K562 (cell line): ENCODE results near the gene RNU1-2. TPM values are rescaled to one million over a fixed set of nuclear protein-coding genes. Genes with fewer than 3 reads are reported as not detected.
A peak's percentile ranks its signal among the peaks of the same experiment; 100 is the strongest.

Source experiments
- E2F5 ChIP-seq: sonication (generic); formaldehyde crosslinking; IDR thresholded peaks from 2 replicates; pipeline ENCODE4 v1.8.0; 2022; ENCODE audit warnings: mild to moderate bottlenecking, missing genetic modification reagents
- ETV5 ChIP-seq: sonication (generic); formaldehyde crosslinking; IDR thresholded peaks from 2 replicates; pipeline ENCODE4 v1.4.0; 2020; ENCODE audit warnings: low read depth, mild to moderate bottlenecking, missing genetic modification reagents
- FOXK1 ChIP-seq: sonication (generic); formaldehyde crosslinking; IDR thresholded peaks from 2 replicates; pipeline ENCODE4 v1.8.0; 2022; ENCODE audit warnings: missing genetic modification reagents, mild to moderate bottlenecking, borderline replicate concordance
- HMGXB4 ChIP-seq: sonication (generic); formaldehyde crosslinking; IDR thresholded peaks from 2 replicates; pipeline ENCODE4 v1.8.1; 2023; ENCODE audit warnings: mild to moderate bottlenecking, missing genetic modification reagents
- KAT7 ChIP-seq: sonication (generic); formaldehyde crosslinking; IDR thresholded peaks from 2 replicates; pipeline ENCODE4 v1.8.0; 2022; ENCODE audit warnings: missing genetic modification reagents, mild to moderate bottlenecking, borderline replicate concordance
- MCM3 ChIP-seq: fragments of 450-650 bp; IDR thresholded peaks from 2 replicates; pipeline ENCODE4 v1.6.1; 2016
- NEUROD1 ChIP-seq: fragments of 150-350 bp; IDR thresholded peaks from 2 replicates; pipeline ENCODE4 v1.6.1; 2014; ENCODE audit warnings: borderline replicate concordance, low read length, low read depth; ENCODE audit not compliant: partially characterized antibody
- ZNF445 ChIP-seq: fragments of 250-450 bp; sonication (Bioruptor Pico); IDR thresholded peaks from 2 replicates; pipeline ENCODE4 v1.4.0; 2020; ENCODE audit warnings: low read depth, mild to moderate bottlenecking, moderate library complexity
- polyA plus RNA-seq, 8 experiments: library from polyadenylated mRNA; depleted of rRNA in 4 of 8; stranded (reverse) in 5 of 8; unstranded in 3 of 8; fragments of >200 nt; fragmentation: Nextera tagmentation in 2 of 8; fragmentation: Illumina TruSeq in 1 of 8; extraction: Ambion mirVana in 2 of 8; extraction: Trizol in 1 of 8; gene quantifications; 2 replicates each; pipeline versions ENCODE4 v1.2.1 to v1.2.3, GENCODE V29; 2011 to 2014; ENCODE audit warnings: inconsistent platforms in 1 of 8, missing spikeins in 1 of 8
- total RNA-seq, 7 experiments: library from RNA; depleted of rRNA in 6 of 7; stranded (reverse); fragments of >200 nt in 6 of 7; fragmentation: Illumina TruSeq in 2 of 7; extraction: Trizol in 2 of 7; gene quantifications; 2 replicates each; pipeline versions ENCODE4 v1.2.1 to v1.2.3, GENCODE V29; 2011 to 2021; ENCODE audit warnings: low replicate concordance in 1 of 7
- TF ChIP-seq, protein P1 (sequence below): fragments of 250-450 bp; sonication (Bioruptor Pico); IDR thresholded peaks from 2 replicates; pipeline ENCODE4 v1.8.0; 2021; ENCODE audit warnings: mild to moderate bottlenecking, moderate library complexity
- TF ChIP-seq, protein P2 (sequence below): fragments of 250-450 bp; sonication (Bioruptor Pico); IDR thresholded peaks from 2 replicates; pipeline ENCODE4 v1.4.0; 2020; ENCODE audit warnings: mild to moderate bottlenecking, moderate library complexity
- TF ChIP-seq, protein P3 (sequence below), 2 experiments: fragments of 450-650 bp in 1 of 2; sonication (generic) in 1 of 2; formaldehyde crosslinking in 1 of 2; IDR thresholded peaks; 2 replicates each; pipeline versions ENCODE4 v1.7.1 to v1.9.0; 2016 to 2022; ENCODE audit warnings: inconsistent platforms in 1 of 2, mild to moderate bottlenecking in 1 of 2, missing genetic modification reagents in 1 of 2

Gene RNU1-2
- total and polyA plus RNA-seq, 9 of the 15 experiments (the other 6 are each of a cell fraction or from before 2014, with no cell fraction given): under 0.01 to 32,823 (median 2,538) TPM; not detected in 4

GRCh38 chr1:16913181-16913832 lies 17.5 kb downstream of the RNU1-2 start (continued):
- TF ChIP-seq NEUROD1: no peak
- TF ChIP-seq, protein P1, sequence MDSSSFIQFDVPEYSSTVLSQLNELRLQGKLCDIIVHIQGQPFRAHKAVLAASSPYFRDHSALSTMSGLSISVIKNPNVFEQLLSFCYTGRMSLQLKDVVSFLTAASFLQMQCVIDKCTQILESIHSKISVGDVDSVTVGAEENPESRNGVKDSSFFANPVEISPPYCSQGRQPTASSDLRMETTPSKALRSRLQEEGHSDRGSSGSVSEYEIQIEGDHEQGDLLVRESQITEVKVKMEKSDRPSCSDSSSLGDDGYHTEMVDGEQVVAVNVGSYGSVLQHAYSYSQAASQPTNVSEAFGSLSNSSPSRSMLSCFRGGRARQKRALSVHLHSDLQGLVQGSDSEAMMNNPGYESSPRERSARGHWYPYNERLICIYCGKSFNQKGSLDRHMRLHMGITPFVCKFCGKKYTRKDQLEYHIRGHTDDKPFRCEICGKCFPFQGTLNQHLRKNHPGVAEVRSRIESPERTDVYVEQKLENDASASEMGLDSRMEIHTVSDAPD (CRISPR knock-in tag): no peak
- no peak for TF ChIP-seq FOXK1
- TF ChIP-seq, protein P2, sequence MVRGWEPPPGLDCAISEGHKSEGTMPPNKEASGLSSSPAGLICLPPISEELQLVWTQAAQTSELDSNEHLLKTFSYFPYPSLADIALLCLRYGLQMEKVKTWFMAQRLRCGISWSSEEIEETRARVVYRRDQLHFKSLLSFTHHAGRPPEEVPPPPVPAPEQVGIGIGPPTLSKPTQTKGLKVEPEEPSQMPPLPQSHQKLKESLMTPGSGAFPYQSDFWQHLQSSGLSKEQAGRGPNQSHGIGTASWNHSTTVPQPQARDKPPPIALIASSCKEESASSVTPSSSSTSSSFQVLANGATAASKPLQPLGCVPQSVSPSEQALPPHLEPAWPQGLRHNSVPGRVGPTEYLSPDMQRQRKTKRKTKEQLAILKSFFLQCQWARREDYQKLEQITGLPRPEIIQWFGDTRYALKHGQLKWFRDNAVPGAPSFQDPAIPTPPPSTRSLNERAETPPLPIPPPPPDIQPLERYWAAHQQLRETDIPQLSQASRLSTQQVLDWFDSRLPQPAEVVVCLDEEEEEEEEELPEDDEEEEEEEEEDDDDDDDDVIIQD (CRISPR knock-in tag): no peak
- no peak for TF ChIP-seq ZNF445
- no peak for TF ChIP-seq ETV5 (CRISPR knock-in tag)
- no peak for TF ChIP-seq HMGXB4 (CRISPR knock-in tag)
- TF ChIP-seq KAT7 (CRISPR knock-in tag): no peak
- TF ChIP-seq E2F5: no peak
- TF ChIP-seq, protein P3, sequence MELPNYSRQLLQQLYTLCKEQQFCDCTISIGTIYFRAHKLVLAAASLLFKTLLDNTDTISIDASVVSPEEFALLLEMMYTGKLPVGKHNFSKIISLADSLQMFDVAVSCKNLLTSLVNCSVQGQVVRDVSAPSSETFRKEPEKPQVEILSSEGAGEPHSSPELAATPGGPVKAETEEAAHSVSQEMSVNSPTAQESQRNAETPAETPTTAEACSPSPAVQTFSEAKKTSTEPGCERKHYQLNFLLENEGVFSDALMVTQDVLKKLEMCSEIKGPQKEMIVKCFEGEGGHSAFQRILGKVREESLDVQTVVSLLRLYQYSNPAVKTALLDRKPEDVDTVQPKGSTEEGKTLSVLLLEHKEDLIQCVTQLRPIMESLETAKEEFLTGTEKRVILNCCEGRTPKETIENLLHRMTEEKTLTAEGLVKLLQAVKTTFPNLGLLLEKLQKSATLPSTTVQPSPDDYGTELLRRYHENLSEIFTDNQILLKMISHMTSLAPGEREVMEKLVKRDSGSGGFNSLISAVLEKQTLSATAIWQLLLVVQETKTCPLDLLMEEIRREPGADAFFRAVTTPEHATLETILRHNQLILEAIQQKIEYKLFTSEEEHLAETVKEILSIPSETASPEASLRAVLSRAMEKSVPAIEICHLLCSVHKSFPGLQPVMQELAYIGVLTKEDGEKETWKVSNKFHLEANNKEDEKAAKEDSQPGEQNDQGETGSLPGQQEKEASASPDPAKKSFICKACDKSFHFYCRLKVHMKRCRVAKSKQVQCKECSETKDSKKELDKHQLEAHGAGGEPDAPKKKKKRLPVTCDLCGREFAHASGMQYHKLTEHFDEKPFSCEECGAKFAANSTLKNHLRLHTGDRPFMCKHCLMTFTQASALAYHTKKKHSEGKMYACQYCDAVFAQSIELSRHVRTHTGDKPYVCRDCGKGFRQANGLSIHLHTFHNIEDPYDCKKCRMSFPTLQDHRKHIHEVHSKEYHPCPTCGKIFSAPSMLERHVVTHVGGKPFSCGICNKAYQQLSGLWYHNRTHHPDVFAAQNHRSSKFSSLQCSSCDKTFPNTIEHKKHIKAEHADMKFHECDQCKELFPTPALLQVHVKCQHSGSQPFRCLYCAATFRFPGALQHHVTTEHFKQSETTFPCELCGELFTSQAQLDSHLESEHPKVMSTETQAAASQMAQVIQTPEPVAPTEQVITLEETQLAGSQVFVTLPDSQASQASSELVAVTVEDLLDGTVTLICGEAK (IDR thresholded peaks at IDR 0.05): peak; percentile 24; the same call in 1 of the 2 replicates
- TF ChIP-seq, protein P3 (CRISPR knock-in tag; IDR thresholded peaks at IDR 0.05): no peak
- no peak for TF ChIP-seq MCM3
